K562 (cell line): ENCODE measurements around the gene HPSE2. TPM values are rescaled to one million over a fixed set of nuclear protein-coding genes. Genes with fewer than 3 reads are reported as not detected.

Experiments used
- ATAC-seq: fragments of 200-7000 bp; cut with Tn5 transposase; 3 replicates; pipeline ENCODE4 v1.9.1; 2020; ENCODE audit warnings: moderate library complexity
- BruUV-seq: library from RNA; stranded (reverse); fragments of 400-500 nt; replicated peaks from 2 replicates; lab custom pipeline; 2021; lab: Mats Ljungman, UMichigan
- CTCF ChIA-PET: fragments of 300-600 bp; formaldehyde crosslinking; extraction: SDS; loops from one replicate; lab custom pipeline; 2021; ENCODE audit warnings: low intra/inter-chr PET ratio; lab: Yijun Ruan, JAX
- POLR2A ChIA-PET: fragments of 300-600, 350-650 bp; sonication (Branson Sonifier 250); formaldehyde crosslinking; extraction: SDS; loops from one replicate; lab custom pipeline; 2021; ENCODE audit warnings: antibody characterized with exemption, inconsistent platforms; lab: Yijun Ruan, JAX
- DNase-seq, 4 experiments: peaks; one replicate each; pipeline versions ENCODE4 v3.0.0 to v3.0.0-alpha.2; 2011 to 2018; ENCODE audit warnings: low spot score in 3 of 4, mixed read lengths in 3 of 4; ENCODE audit errors: extremely low read depth in 1 of 4
- FAIRE-seq: peaks from 2 replicates; lab custom pipeline; 2011; peaks lifted over from hg19 to GRCh38; lab: Jason Lieb, UNC
- H2AFZ ChIP-seq: 2 replicates; pipeline ENCODE4 v1.6.0; 2011; ENCODE audit warnings: low read depth, low read length, control low read depth, inconsistent platforms
- H3K27ac ChIP-seq: fragments of 200-600 bp; 3 replicates; pipeline ENCODE4 v1.8.0; 2011; ENCODE audit warnings: low read depth, mild to moderate bottlenecking, control low read depth, inconsistent platforms, low read length, moderate library complexity, mixed read lengths; ENCODE audit errors: extremely low read depth
- H3K27me3 ChIP-seq, 2 experiments: fragments of 300-600 bp in 1 of 2; 2 replicates in 1 of 2; 3 replicates in 1 of 2; pipeline versions ENCODE4 v1.6.0 to v1.8.0; 2011; ENCODE audit warnings: inconsistent platforms in 2 of 2, low read length in 2 of 2, mild to moderate bottlenecking in 1 of 2, mixed read lengths in 1 of 2, moderate library complexity in 1 of 2; ENCODE audit not compliant: control insufficient read depth in 2 of 2, insufficient read depth in 2 of 2
- H3K36me3 ChIP-seq: fragments of 300-600 bp; 3 replicates; pipeline ENCODE4 v1.8.0; 2011; ENCODE audit warnings: mild to moderate bottlenecking, low read length, inconsistent platforms; ENCODE audit not compliant: control insufficient read depth, insufficient read depth
- H3K4me1 ChIP-seq, 2 experiments: fragments of 200-600 bp in 1 of 2; replicated peaks in 1 of 2; 2 replicates in 1 of 2; 3 replicates in 1 of 2; pipeline versions ENCODE4 v1.5.1 to v1.8.0; 2011; ENCODE audit warnings: inconsistent platforms in 2 of 2, low read length in 2 of 2, mild to moderate bottlenecking in 1 of 2, mixed read lengths in 1 of 2, moderate library complexity in 1 of 2; ENCODE audit not compliant: control insufficient read depth in 2 of 2, insufficient read depth in 2 of 2
- H3K4me2 ChIP-seq: 2 replicates; pipeline ENCODE4 v1.6.1; 2011; ENCODE audit warnings: low read length, control low read depth, inconsistent platforms, mixed read lengths; ENCODE audit not compliant: insufficient read depth
- H3K4me3 ChIP-seq: fragments of 200-600 bp; sonication (generic), shearing (Covaris generic); 2 replicates; pipeline ENCODE4 v1.5.1; 2016; ENCODE audit warnings: control low read depth, inconsistent platforms
- H3K79me2 ChIP-seq: fragments of 200-600 bp; 3 replicates; pipeline ENCODE4 v1.8.0; 2011; ENCODE audit warnings: low read length, inconsistent platforms; ENCODE audit not compliant: control insufficient read depth, insufficient read depth
- H3K9ac ChIP-seq, 2 experiments: 2 replicates each; pipeline versions ENCODE4 v1.6.0 to v1.6.1; 2011; ENCODE audit warnings: low read depth in 2 of 2, low read length in 2 of 2, control low read depth in 1 of 2, inconsistent platforms in 1 of 2, mild to moderate bottlenecking in 1 of 2, mixed read lengths in 1 of 2; ENCODE audit not compliant: insufficient read depth in 1 of 2
- H3K9me1 ChIP-seq: one replicate; pipeline ENCODE4 v1.6.0; 2011; ENCODE audit warnings: inconsistent platforms, mild to moderate bottlenecking, low read length, moderate library complexity; ENCODE audit not compliant: control insufficient read depth, insufficient read depth
- H3K9me3 ChIP-seq: replicated peaks from 2 replicates; pipeline ENCODE4 v1.5.1; 2011; ENCODE audit warnings: low read depth, low read length, inconsistent platforms; ENCODE audit not compliant: control insufficient read depth, insufficient read depth
- H4K20me1 ChIP-seq: replicated peaks from 2 replicates; pipeline ENCODE4 v1.6.1; 2011; ENCODE audit warnings: low read length, inconsistent platforms, mixed read lengths; ENCODE audit not compliant: control insufficient read depth, insufficient read depth
- ELK3 ChIP-seq: fragments of 450-650 bp; formaldehyde crosslinking; IDR thresholded peaks from 2 replicates; pipeline ENCODE4 v1.4.0; 2020; ENCODE audit warnings: mild to moderate bottlenecking
- GTF3C2 ChIP-seq: IDR thresholded peaks from 3 replicates; pipeline ENCODE4 v1.6.1; 2011; ENCODE audit warnings: borderline replicate concordance, mild to moderate bottlenecking, moderate library complexity; ENCODE audit not compliant: insufficient read length; ENCODE audit errors: extremely low read depth
- ID3 ChIP-seq, 2 experiments: fragments of 250-450 bp in 1 of 2; fragments of 450-650 bp in 1 of 2; sonication (Bioruptor Pico) in 1 of 2; IDR thresholded peaks; 2 replicates each; pipeline versions ENCODE4 v1.6.1 to v1.8.0; 2016 to 2021; ENCODE audit warnings: mild to moderate bottlenecking in 2 of 2, moderate library complexity in 2 of 2, missing compliant biosample characterization in 1 of 2, missing genetic modification characterization in 1 of 2
- NBN ChIP-seq: fragments of 450-650 bp; IDR thresholded peaks from 2 replicates; pipeline ENCODE4 v1.6.1; 2016; ENCODE audit warnings: low read depth, mild to moderate bottlenecking
- NFXL1 ChIP-seq: fragments of 450-650 bp; formaldehyde crosslinking; IDR thresholded peaks from 2 replicates; pipeline ENCODE4 v1.4.0; 2021; ENCODE audit warnings: mild to moderate bottlenecking
- NR2C2 ChIP-seq, 2 experiments: fragments of 200-800 bp in 1 of 2; sonication (Bioruptor generic) in 1 of 2; sonication (generic) in 1 of 2; formaldehyde crosslinking in 1 of 2; IDR thresholded peaks; 2 replicates each; pipeline versions ENCODE4 v1.6.1 to v1.8.0; 2016 to 2022; ENCODE audit warnings: mild to moderate bottlenecking in 1 of 2, missing compliant biosample characterization in 1 of 2, missing genetic modification characterization in 1 of 2, missing genetic modification reagents in 1 of 2
- PTRF ChIP-seq: fragments of 450-650 bp; IDR thresholded peaks from 2 replicates; pipeline ENCODE4 v1.6.1; 2016; ENCODE audit warnings: mild to moderate bottlenecking, missing genetic modification characterization, missing compliant biosample characterization
- SLC30A9 ChIP-seq: fragments of 250-450 bp; sonication (Bioruptor Pico); IDR thresholded peaks from 2 replicates; pipeline ENCODE4 v1.8.0; 2022; ENCODE audit warnings: mild to moderate bottlenecking, moderate library complexity
- SRSF3 ChIP-seq: fragments of 200-400 bp; formaldehyde crosslinking; IDR thresholded peaks from 2 replicates; pipeline ENCODE4 v1.6.1; 2016; ENCODE audit warnings: mild to moderate bottlenecking, low read length, moderate library complexity; ENCODE audit not compliant: insufficient read depth
- WGBS: fragments of 100-300 bp; shearing (Covaris generic); methylation state at CpG from one replicate; pipeline ENCODE4 v1.1.6; 2016; ENCODE audit warnings: low coverage, mixed read lengths; ENCODE audit not compliant: insufficient coverage; ENCODE audit errors: missing lambda C conversion rate; 5-methylcytosine and 5-hydroxymethylcytosine counted together
- in situ Hi-C: fragments of 300-500 bp; cut with MboI; formaldehyde crosslinking; loops from 4 replicates; pipeline ENCODE4 v1.15.0; 2018; ENCODE audit warnings: inconsistent platforms, mixed read lengths
- intact Hi-C: fragments of 100-400 bp; cut with micrococcal nuclease; formaldehyde crosslinking; loops from 2 replicates; pipeline ENCODE4 v1.14.2; 2022
- polyA plus RNA-seq, 8 experiments: library from polyadenylated mRNA; depleted of rRNA in 4 of 8; stranded (reverse) in 5 of 8; unstranded in 3 of 8; fragments of >200 nt; fragmentation: Nextera tagmentation in 2 of 8; fragmentation: Illumina TruSeq in 1 of 8; extraction: Ambion mirVana in 2 of 8; extraction: Trizol in 1 of 8; gene quantifications; 2 replicates each; pipeline versions ENCODE4 v1.2.1 to v1.2.3, GENCODE V29; 2011 to 2014; ENCODE audit warnings: inconsistent platforms in 1 of 8, missing spikeins in 1 of 8
- total RNA-seq, 7 experiments: library from RNA; depleted of rRNA in 6 of 7; stranded (reverse); fragments of >200 nt in 6 of 7; fragmentation: Illumina TruSeq in 2 of 7; extraction: Trizol in 2 of 7; gene quantifications; 2 replicates each; pipeline versions ENCODE4 v1.2.1 to v1.2.3, GENCODE V29; 2011 to 2021; ENCODE audit warnings: low replicate concordance in 1 of 7
- TF ChIP-seq, protein P1 (sequence below): fragments of 250-450 bp; sonication (Bioruptor Pico); IDR thresholded peaks from 2 replicates; pipeline ENCODE4 v1.9.0; 2021; ENCODE audit warnings: mild to moderate bottlenecking, inconsistent platforms

The HPSE2 gene
- total and polyA plus RNA-seq, 9 of the 15 experiments (the other 6 are each of a cell fraction or from before 2014, with no cell fraction given), result 0.03 to 0.10 (median 0.04) TPM; not detected in 2

DNA sequence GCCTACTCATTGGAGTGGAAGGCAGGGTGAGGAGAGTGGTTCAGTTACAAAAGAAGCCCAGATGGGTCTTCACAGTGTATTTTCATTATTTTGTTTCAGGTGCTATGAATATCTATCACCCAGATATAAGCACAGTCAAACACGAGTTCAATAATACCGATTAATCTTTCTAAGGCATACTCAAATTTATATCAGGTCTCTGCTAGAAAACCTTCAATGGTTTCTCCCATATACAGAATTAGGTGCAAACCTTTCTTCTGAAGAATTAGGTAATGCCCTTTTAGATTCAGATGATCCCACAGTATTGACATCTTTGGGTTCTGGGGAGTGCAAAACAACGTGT lies 774.2 kb downstream of the HPSE2 start:
- Histone ChIP-seq H2AFZ (peak overlapping the region; percentile 8; the same call in 1 of the 2 replicates), H4K20me1 (no peaks in the 10 kb centered on the region), H3K9ac (peak overlapping the region in 1 of 2 experiments; percentile 63; a peak in 2 of 4 replicates), H3K4me2 (peak overlapping the region; percentile 49), H3K27me3 (no peaks in the 10 kb centered on the region), H3K4me3 (no peak overlapping the region), H3K9me1 (no peaks in the 10 kb centered on the region), H3K79me2 (no peaks in the 10 kb centered on the region), H3K36me3 (no peaks in the 10 kb centered on the region), H3K27ac (peak overlapping the region; percentile 95), H3K4me1 (peaks cover 47 to 76% of the 10 kb centered on the region in 2 experiments), H3K9me3 (no peaks in the 10 kb centered on the region)
- in situ Hi-C loops, result loop anchor here (10.0 kb wide), 1 partner anchor 583 kb away; no protein-coding TSS in a partner anchor
- DNase-seq (no peak), ATAC-seq (no peak), FAIRE-seq (no peak)
- 6% methylated on average over 3 of the region's 3 CpGs for WGBS
- ChIA-PET POLR2A (interaction anchor here (0.6 to 1.0 kb wide), 3 partner anchors 15 to 958 kb away, joined by 3 read pairs; partner anchors contain the start of gene HPS1), CTCF (no interaction called here)
- intact Hi-C loops, result loop anchor here (10.0 kb wide), 2 partner anchors 283 to 453 kb away; no protein-coding TSS in a partner anchor
- no TSS peak for BruUV-seq
- TF ChIP-seq PTRF (tag), result 0 out of 2 replicates have a peak, but pooled peaks have one; percentile 24
- no peak for TF ChIP-seq NFXL1
- TF ChIP-seq SLC30A9 (CRISPR knock-in tag), result no peak
- TF ChIP-seq, protein P1, sequence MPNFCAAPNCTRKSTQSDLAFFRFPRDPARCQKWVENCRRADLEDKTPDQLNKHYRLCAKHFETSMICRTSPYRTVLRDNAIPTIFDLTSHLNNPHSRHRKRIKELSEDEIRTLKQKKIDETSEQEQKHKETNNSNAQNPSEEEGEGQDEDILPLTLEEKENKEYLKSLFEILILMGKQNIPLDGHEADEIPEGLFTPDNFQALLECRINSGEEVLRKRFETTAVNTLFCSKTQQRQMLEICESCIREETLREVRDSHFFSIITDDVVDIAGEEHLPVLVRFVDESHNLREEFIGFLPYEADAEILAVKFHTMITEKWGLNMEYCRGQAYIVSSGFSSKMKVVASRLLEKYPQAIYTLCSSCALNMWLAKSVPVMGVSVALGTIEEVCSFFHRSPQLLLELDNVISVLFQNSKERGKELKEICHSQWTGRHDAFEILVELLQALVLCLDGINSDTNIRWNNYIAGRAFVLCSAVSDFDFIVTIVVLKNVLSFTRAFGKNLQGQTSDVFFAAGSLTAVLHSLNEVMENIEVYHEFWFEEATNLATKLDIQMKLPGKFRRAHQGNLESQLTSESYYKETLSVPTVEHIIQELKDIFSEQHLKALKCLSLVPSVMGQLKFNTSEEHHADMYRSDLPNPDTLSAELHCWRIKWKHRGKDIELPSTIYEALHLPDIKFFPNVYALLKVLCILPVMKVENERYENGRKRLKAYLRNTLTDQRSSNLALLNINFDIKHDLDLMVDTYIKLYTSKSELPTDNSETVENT, result no peak
- no peak for TF ChIP-seq ID3 (CRISPR knock-in tag; IDR thresholded peaks at IDR 0.05)
- TF ChIP-seq ID3 (tag; IDR thresholded peaks at IDR 0.05), result 0 out of 2 replicates have a peak, but pooled peaks have one; percentile 4
- no peak for TF ChIP-seq GTF3C2
- no peak for TF ChIP-seq ELK3 (CRISPR knock-in tag)
- TF ChIP-seq NBN, result no peak
- no peak for TF ChIP-seq SRSF3
- no peak for TF ChIP-seq NR2C2 (CRISPR knock-in tag; IDR thresholded peaks at IDR 0.05)
- peak; percentile 60; the same call in 1 of the 2 replicates for TF ChIP-seq NR2C2 (tag; IDR thresholded peaks at IDR 0.05)
